HG03575 (cell line): ENCODE measurements around the gene FOXP1.
"Not testable (repeated sequence)": the region's sequence is repeated elsewhere in the genome, so short reads cannot be mapped to it uniquely, and the experiment has no call there.

ENCODE experiments used
- ATAC-seq: cut with Tn5 transposase; IDR thresholded peaks from one replicate; pipeline ENCODE4 v1.9.1; 2021; ENCODE audit not compliant: unreplicated experiment, insufficient number of reproducible peaks, low FRiP score; ENCODE audit errors: extremely low read depth

Gene FOXP1

DNA sequence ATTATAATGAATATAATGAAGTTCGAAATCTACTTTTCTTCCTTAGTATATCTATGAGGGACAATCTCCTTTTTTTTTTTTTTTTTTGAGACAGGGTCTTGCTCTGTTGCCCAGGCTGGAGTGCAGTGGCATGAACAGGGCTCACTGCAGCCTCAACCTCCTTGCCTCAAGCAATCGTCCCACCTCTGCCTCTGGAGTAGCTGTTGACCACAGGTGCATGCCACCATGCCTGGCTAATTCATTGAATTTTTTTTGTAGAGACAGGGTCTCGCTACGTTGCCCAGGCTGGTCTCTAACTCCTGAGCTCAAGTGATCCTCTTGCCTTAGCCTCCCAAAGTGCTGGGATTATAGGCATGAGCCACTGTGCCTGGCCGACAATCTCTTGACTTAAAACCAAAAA lies 607.5 kb downstream of the FOXP1 start:
- not testable (repeated sequence) for ATAC-seq

DNA sequence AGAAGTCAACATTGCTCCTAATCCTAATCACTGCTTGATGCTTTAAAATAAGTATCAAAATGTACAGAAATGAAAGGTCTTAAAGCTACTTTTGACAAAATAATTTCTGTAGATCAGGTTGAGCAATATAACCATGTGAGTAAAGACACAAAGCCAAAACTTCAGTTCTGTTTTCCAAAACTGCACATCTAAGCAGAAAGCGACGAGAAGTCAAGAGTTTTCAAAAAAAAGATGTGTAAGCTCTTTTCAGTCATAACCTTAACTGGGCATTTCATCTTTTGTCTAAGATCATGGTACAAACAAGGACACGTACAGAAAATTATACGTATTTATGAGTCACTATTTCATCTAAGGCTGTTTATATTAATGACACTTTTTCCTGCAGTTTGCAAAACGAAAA lies 608.8 kb downstream of the FOXP1 start:
- ATAC-seq = no peak

DNA sequence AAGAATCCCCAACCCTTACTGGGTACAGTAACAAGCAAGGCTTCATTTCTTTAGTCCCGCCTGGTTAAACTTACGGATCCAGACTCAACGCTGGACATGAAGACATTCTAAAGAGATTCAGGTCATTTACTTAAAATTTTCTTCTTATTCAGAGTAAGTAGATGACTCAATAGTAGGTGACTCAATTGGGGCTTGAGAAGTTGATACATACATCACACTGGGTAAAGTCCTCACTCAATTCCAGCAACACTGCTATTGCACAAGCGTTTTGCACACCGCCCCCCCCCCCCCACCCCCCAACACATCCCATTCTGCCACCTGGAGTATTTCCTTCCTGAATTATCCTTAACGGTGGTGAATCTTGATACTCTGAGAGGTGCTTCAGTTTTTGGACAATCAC lies 610.0 kb downstream of the FOXP1 start:
- no peak for ATAC-seq

DNA sequence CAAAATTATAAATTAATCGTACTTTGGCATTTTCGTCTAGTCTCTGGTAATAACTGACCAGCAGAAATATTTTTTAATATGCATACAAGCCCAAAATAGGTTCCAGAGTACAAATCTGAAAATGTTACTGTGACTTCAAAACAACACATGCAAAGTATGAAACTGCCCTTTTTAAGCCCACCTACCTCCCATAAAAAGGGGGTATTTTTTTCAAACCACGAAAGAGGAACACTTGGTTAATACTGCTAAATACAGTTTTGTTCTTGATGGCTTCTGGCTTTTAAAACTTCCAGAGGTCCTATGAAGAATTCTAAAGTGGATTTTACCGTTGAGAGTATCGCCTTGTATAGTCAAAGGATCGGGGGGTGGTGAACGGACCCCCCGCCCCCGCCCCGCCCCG lies 610.7 kb downstream of the FOXP1 start:
- no peak for ATAC-seq

DNA sequence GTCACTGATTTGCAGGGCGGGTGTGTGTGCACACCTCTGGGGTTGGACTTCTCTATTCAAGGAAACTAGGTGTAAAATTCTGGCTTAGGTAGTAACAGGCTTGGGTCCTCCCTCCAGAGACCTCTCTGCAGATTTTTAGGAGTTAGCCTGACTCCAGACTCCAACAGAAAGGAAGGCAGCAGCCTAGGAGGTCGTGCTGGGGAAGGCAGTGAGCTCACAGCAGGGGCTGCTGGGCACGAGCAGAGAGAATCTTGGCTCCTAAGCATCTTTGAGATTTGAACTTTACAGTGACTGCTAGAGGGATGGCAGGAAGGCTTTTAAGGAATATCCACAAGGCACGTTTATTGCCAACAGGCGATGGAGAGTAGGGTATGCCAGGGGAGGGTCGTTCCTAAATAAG lies 612.6 kb downstream of the FOXP1 start:
- no peak for ATAC-seq

DNA sequence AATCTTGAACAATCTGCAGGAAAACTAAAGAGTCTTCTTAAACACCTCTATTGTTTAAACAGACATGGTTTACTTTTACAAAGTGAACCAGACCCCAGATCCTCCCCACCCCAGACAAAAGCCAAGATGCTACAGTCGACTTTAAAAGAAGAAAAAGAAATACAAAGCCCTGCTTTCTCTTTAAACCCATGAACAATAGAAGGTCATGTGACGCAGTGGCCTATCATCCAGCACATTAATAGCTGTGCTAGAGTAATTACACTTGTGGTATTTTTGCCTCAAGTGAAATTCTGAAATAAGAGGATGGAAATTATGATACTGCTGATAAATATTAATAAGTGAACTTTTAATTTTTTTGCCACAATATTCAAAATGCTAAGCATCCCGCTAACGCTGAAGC lies 613.4 kb downstream of the FOXP1 start:
- no peak for ATAC-seq

DNA sequence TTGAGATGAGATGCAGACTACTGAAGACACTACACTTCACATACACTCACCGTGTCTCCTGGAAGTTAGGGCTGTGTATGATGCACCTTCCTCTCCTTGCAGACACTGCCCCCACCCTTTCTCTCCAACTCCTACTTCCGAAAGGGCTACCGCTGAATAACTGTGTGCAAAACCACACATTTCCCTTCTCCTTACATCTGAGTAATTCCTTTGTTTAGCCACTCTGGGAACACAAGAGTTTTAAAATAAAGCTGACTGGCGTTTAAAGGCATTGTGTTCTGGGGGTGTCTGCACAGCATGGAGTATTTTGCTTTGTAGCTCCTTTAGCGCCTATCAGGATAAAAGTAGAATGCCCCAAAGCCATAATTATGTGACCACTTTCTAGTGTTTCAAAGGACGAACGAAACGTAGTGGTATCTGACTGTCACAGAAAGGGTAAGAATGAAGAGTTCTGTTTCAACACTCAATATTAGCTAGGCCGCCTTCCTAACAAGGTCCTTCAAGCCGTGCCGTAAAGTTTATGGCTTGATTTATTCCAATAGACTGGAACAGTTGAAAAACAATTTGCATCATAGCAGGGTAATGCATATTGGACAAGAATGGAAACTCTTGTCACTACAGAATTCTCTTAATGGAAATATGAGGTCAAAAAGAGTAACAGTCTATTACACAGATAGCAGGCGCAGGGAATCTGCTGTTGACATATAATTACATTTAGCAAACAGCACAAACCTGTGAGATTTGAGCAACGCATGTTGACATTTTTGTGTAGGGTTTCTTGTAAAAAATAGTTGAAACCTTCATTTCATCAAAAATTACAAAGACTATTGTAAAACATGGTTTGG lies 619.9 kb downstream of the FOXP1 start:
- no peak for ATAC-seq

DNA sequence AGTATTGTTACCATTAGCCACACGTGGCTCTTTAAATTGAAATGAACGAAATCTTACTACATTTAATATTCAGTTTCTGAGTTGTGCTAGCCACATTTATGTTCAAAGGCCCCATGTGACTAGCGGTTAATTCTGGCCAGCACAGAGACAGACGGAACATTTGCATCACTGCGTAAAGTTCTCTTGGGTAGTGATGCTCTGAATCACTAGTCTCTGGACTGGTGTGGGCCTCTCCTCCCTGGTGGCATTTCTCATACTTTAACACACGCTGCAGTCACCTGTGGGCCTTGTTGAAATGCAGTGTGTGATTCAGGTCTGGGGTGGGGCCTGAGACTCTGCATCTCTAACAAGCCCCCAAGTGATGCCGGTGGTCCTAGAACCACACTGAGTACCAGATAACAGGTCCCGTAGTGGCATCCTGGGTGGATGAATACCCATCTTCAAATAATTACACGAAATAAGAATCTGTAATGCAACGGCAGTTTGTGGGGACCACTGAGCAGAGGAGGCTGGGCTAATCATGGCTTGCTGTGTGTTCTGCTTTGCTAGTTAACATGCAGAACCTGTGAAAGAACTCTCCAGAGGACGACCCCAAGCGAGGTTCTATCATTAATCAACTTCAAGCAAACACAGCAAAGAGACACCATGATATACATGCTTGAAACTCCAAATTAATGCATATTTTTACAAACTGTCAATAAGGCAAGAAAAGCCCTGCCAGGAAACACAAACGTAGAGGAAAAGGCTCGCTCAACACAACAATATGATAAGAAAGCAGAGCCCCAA lies 623.8 kb downstream of the FOXP1 start:
- no peak for ATAC-seq

DNA sequence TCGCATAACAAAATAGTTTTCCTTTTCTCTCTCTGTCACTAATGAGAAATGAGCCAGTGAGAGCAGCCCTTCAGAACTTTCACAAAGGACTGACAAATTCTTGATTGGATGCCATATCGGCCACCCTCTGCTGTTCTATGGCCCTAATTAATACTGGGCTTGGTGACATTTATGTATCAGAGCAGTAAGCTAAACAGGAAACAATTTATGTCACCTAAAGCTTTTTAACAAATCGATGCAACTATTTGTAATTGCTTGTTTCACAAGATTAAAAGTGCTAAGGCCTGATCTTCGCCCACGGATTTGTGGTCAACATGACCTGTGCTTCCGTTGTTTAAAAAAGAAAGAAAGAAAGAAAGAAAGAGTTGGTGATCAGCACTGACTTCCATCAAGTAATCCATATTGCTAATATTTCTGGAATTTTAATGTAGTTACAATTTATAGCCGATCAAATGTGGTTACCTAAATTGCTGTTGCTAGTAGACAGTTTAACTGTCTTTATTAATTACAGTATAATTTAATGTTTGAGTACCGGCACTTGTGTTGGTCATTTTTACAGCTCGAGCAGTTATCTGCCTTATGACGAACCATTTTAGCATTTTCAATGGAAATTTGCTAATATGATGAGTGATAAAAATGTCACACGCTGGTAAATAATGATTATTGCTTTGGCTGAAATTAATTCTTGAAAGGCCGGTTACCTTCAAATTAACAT lies 631.3 kb downstream of the FOXP1 start:
- no peak for ATAC-seq

DNA sequence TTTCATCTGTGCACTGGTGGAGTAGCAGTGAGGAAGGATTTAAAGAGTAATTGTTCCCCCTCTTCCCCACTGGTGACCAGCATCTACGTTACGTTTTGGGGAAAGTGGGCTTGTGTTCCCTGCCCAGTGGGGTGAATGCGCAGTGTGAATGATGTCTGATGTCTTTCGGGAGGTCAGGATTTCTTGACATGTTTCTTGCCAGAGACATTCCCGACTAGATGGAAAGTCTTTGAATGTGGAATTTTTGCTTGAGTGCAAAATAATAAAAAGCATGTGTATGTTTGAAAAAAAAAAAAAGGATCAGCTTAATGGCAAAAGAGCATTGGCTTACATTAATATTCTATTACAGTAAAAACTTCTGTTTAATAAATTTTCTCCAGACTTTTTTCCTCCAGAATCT lies 632.2 kb downstream of the FOXP1 start:
- ATAC-seq = no peak

DNA sequence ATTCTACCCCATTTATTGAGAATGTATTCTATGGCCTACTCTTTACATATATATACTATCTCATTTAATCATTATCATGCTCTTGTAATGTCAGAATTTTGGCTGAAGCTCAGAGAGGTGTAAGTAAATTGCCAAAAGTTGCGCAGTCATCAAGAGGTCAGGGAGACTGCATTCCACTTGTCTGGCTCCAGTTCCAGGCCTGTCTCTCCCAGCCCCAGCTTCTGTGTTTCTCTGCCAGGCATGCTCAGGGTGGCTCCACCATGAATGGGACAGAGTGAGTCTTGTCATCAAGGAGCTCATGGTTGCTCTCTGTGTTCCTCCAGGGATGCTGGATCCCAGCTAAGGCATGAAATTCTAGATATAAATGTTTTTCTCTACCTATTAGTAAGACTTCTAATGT lies 635.9 kb downstream of the FOXP1 start:
- no peak for ATAC-seq

DNA sequence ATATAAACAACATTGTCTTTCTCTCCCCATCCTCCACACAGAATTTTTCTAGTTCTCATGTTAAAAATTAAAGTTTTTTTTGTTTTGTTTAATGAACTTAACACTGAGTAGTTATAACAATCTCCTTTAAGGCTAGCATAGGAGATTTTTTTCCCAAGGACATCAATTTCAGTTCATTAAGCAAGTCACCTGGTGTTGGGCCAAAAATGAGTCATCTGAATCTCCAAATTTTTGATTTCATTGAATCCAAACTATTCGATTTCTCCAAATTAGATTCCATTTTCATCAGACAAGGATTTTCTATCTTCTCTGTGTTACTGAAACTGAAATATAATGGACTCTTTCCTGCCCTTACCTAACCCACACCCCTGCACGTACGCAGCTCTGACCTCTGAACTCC lies 639.6 kb downstream of the FOXP1 start:
- ATAC-seq = no peak

DNA sequence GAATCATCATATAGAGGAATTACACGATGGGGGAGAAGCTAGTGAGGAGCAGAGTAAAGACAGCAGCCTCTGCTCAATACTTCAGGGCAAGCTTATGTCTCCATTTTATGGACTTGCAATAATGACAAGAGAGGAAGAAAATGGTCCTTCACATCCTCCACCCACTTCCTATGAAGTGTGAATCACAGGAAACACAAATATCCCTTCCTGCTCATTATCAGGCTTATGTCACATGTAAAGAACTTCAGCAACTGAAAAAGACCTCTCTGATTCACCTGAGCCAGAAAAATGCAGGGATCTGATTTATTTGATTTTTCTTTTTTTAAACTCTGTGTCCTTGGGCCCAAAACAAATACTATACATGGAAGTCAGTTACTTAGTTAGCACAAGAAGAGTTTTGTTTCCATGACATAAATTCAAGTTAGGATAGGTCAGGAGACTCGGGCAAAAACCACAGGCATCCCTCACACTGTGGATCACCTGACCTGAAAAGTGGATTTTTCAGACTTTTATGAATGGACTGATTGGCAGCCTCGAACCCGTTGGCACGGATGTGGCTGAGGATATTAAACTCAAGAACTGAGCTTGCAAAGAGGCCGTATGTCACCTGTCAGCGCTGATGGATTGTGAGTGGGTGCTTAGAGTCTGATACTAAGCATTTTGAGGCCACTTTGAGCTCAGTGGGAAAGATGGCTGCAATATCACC lies 650.3 kb downstream of the FOXP1 start:
- ATAC-seq = no peak

DNA sequence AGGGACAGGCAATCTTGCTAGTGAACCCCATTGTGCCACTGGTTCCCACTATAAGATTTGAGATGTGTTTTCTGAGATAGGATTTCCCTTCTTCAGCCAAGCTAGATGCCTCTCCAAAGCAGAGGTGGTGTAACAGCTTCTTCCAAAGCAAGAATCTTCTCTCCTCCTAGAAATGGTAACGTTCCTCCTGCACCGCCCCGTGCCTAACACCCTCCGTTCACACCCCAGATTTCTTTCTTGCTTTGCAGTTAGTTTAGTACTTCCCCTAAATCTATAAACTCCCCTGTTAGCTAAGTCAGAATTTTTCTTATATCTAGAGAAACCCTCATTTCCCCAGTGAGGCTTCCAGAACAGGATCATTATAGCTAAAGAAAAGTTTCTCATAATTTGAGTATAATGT lies 653.5 kb downstream of the FOXP1 start:
- ATAC-seq = no peak

DNA sequence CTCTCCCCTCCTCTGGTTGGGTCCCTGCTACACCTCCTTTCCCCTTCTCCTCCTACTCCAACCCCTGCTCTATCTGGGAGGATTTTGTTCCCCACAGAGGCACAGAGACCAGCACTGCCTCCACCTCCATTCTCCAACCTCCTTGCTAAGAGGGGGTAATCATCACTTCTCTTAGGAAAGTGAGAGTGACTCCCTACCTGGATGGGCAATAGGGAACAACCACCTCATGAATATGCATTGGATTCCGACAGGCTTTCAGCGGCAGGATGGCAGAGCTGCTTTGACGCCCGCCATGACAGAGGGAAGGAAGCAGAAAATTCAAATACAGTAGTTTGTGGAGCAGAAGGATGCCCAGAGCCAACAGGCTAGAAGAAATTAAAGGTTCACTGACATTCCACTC lies 656.3 kb downstream of the FOXP1 start:
- no peak for ATAC-seq

DNA sequence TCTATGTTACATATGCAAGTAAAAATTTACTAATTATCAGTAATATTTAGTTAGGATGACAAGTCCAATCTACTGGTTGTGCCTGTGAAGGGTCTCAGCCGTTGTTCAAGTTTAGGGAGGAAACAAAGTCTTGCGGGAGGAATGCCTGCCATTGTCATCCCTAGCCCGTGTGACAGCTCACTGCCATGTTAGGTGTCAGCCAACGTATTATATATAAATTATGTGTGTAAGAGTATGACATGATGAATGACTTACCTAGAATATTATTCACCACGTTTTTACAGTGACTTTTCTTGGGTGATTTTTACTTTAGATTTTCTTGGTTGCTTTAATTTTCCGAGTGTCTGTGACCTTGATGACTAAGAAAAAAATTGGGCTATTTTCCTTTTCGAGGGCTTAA lies 656.7 kb downstream of the FOXP1 start:
- no peak for ATAC-seq

DNA sequence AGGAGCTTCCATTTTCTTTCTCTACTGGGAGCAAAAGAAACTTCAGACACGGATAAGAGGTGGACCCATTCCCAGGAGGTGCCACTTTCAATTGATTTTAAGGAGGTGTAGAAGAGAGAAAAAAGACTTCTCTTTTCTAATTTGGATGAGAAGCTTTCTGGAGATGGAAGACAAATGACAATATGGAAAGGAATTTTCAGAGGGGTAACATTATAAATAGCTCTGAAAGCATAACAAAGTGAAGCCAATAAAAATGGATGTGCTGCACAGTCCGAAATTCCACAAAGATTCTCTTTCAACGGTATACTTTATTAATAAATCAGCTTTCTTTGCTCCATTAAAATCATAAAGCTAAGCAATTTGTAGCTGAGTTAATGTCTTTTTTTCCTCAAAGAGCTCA lies 663.9 kb downstream of the FOXP1 start:
- no peak for ATAC-seq

DNA sequence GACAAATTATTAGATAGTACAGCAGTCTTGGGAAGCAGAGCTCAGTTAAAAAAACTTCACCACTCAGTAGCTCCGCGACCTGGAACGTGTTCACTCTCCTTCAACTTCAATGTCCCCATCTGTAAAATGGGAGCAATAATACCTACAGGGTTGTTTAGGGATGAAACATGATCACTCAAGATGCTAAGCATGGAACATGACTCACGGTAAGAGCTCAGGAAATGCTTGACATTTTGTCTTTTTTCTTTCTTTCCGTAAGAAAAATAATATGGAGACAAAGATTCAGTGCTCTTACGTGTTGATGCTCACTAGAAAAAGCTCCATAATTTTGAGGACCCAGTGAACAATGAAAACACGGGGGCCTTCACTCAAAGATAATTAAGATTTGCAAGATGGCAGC lies 664.4 kb downstream of the FOXP1 start:
- no peak for ATAC-seq

DNA sequence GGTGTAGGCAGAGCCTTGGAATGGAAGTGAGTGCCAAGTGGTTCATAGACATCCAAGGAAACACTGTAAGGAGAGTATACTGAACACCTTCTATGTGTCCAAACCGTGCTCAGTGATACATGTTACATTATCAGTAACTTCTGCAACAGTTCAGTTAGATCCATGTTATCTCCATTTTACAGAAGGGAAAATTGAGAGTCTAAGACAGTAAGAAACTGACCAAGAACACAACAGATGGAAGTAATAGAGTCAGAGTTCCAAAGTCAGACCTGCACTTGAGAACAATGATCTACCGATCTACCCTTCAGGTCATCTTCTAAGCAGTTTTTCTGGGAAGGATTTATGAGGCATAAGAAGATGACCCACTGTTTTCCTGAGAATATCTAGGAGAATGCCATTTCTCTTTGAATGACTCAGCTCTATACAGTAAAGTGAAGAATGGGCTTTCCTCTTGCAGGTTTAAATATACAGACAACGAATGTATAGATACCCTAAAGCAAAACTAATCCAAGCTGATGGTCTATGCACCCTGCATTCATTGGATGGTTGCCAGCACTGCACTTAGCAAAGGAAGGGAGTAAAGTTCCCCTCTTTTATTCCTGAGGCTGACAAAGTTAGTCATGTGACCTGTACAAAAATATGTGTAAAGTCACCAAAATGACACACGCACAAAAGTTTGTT lies 667.0 kb downstream of the FOXP1 start:
- ATAC-seq = no peak
